AG08396 (cell line): ENCODE measurements around the gene DOCK4.

Experiments
- DNase-seq: peaks from one replicate; pipeline ENCODE4 v3.0.0; 2012; ENCODE audit warnings: low spot score, mixed read lengths

The DOCK4 gene

GRCh38 chr7:111820621-111821020, 385.6 kb downstream of the DOCK4 start:
- DNase-seq, result no peak

- DNase-seq, result no peak
Measured at GRCh38 chr7:111820121-111820520, 386.1 kb downstream of the DOCK4 start.

- no peak for DNase-seq
Measured at GRCh38 chr7:111815354-111815753, 390.8 kb downstream of the DOCK4 start.

- no peak for DNase-seq
Measured at GRCh38 chr7:111813306-111813705, 392.9 kb downstream of the DOCK4 start.

- no peak for DNase-seq
Measured at GRCh38 chr7:111806232-111806631, 400.0 kb downstream of the DOCK4 start.

- DNase-seq, result peak; percentile 20
Measured at GRCh38 chr7:111803015-111803758, 403.0 kb downstream of the DOCK4 start.

GRCh38 chr7:111802194-111802772, 403.9 kb downstream of the DOCK4 start:
- no peak for DNase-seq

GRCh38 chr7:111801277-111801676, 404.9 kb downstream of the DOCK4 start:
- no peak for DNase-seq

- no peak for DNase-seq
Measured at GRCh38 chr7:111796671-111797070, 409.5 kb downstream of the DOCK4 start.

- DNase-seq, result no peak
Measured at GRCh38 chr7:111789870-111790269, 416.3 kb downstream of the DOCK4 start.

GRCh38 chr7:111789048-111789320, 417.2 kb downstream of the DOCK4 start:
- no peak for DNase-seq

GRCh38 chr7:111788286-111789047, 417.7 kb downstream of the DOCK4 start:
- no peak for DNase-seq

GRCh38 chr7:111787741-111788140, 418.5 kb downstream of the DOCK4 start:
- DNase-seq, result no peak

- DNase-seq, result no peak
Measured at GRCh38 chr7:111787099-111787498, 419.1 kb downstream of the DOCK4 start.

GRCh38 chr7:111785076-111785475, 421.1 kb downstream of the DOCK4 start:
- no peak for DNase-seq

GRCh38 chr7:111784296-111784695, 421.9 kb downstream of the DOCK4 start:
- no peak for DNase-seq

- DNase-seq, result no peak
Measured at GRCh38 chr7:111783854-111784253, 422.3 kb downstream of the DOCK4 start.

- DNase-seq, result no peak
Measured at GRCh38 chr7:111780527-111780926, 425.7 kb downstream of the DOCK4 start.

- no peak for DNase-seq
Measured at GRCh38 chr7:111775206-111775605, 431.0 kb downstream of the DOCK4 start.

GRCh38 chr7:111772716-111773115, 433.5 kb downstream of the DOCK4 start:
- no peak for DNase-seq

GRCh38 chr7:111771638-111772037, 434.6 kb downstream of the DOCK4 start:
- no peak for DNase-seq

GRCh38 chr7:111770116-111770515, 436.1 kb downstream of the DOCK4 start:
- no peak for DNase-seq
